ENCODE measurements around the gene ZNF526. TPM values are rescaled to one million over a fixed set of nuclear protein-coding genes. Genes with fewer than 3 reads are reported as not detected.
A peak's percentile ranks its signal among the peaks of the same experiment; 100 is the strongest.
"Not testable (repeated sequence)": the region's sequence is repeated elsewhere in the genome, so short reads cannot be mapped to it uniquely, and the experiment has no call there.

The ZNF526 gene
- total RNA-seq, 1 donor from 2014 or later = 11.4 TPM

DNA sequence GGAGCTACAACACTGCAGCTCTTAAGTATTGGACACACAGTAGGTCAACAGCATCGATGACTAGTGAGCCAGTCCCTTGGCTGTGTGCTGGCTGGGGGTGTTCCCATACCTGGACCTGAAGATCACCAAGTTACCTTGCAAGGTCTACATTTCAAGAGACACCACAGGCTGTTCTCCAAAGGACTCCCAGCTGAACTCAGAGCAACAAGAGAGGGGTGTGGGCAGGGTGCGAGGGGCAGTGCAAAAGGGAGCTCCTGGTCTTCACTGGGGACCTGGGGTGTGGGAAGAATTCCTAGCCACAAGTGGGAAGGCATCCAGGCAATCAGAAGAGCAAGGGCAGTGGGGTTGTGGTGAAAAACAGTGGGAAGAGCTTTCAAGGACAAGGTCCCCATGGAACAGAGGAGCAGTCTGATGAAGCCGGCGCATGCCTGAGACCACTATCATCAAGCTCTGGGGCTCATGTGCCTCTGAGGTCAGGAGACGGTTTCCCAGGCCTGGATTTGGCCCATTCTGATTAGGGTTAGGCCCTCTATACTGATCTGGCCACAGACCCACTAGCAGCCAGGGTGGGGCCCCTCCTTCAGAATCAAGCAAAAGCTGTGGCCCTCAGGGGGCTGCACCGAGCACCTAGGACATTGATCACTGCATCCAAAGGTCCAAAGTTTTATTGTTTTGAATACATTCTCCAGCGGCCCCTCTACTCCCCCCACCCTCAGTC lies 27.0 kb downstream of the ZNF526 start:
- no peak for DNase-seq (ENCODE audit: low read depth)

- DNase-seq (ENCODE audit: low read depth) = no peak
These were observed 27.6 kb downstream of the ZNF526 start for GRCh38 chr19:42247640-42248199.

DNA sequence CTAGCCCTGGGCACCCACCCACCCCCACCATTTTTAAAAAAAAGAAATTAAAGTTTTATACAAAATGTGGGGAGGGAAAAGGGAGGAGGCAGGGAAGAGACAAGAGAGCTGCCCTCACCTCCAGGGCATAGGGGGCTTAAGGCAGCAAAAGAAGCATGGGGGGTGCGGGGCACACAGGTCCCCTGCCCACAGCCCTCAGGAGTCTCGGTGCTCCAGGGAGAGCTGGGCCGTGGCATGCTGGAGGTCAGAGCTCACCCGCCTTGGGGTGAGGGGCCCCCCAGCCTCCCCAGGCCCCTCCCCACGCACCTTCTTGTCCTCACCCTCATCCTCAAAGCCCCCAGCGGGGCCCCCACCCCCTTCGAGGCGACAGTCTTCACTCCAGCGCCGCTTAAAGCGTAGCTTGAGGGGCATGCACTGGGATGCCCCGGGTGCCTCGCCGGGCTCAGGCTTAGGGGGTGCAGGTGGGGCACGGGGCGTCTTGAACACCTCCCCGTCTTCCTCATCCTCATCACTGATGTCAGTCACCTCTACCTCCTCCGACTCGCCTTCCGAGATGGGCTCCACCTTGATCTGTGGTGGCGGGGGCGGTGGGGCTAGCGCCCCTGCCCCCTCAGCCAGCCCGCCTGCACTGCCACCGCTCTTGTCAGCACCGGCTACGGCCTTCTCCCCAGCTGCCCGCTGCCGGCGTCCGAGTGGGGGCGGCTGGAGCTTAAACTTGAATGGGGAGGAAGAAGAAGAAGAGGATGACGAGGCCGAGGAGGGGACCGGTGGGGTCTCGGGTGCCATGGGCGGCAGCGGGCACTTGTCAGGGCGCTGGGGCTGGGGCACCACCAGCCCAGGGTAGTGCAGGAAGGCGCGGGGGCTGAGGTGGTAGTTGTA lies 28.4 kb downstream of the ZNF526 start:
- DNase-seq (ENCODE audit: low read depth) = no peak

DNA sequence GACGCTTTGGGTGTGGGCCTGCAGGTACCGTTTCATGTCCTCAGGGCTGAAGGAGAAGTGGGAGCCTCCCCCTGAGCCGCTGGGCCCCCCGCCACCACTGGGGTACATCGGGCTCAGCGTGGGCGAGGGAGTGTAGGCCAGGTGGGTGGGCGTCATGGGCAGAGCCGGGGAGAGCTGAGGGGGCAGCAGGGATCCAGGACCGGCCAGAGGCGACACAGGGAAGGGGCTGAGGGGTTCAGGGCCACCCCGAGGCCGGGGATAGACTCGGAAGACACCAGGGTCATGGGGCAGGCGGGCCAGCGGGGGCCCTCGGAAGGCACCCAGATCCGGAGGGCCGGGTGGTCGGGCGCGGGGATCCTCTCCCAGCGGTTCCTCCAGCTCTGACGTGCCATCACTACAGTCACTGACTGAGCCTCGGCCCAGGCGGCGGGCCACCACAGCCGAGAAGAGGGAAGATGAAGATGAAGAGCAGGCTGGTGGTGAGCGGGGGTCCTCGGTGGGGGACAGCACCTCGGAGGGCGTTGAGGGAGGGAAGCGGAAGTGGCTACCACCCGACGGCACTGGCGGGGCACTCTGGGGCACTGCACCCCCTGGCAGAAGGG lies 29.1 kb downstream of the ZNF526 start:
- no peak for DNase-seq (ENCODE audit: low read depth)

DNA sequence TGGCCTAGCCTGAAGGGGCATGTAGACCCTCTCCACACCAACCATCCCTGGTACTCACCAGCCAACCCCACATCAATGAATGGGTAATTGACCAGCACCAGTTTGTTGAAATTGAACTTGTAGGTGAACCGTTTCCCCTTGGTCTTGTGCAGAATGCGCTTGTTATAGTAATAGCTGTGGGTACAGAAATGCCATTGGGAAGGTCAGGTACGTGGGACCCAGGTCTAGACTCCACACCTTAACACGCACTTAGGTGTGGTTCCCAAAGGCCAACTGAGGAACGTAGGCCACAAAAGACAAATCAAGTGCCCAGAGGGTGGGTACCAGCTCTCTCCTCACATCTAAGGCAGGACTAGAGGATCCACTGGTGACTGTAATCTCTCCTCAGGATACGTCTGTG lies 29.7 kb downstream of the ZNF526 start:
- DNase-seq (ENCODE audit: low read depth) = no peak

DNA sequence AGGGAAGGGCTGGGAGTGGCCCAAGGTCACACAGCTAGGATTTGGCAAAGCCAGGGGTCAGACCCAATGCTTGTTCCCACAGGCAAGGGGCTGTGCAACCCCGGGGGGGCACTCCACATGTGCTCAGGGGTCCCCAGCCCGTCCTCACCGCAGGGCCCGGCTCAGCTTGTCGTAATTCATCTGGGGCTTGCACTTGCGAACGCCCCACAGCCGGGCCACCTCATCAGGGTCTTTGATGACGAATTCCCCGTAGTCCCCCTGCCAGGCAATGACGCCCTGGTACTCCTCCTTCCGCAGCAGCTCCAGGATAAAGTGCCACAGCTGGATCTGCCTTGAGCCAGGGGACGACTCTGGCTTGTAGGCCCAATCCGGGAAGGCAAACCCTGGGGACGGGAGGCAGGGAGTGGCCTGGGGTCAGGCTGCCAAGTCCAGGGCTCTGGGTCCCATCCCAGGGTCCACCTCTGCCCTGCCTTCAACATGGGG lies 30.1 kb downstream of the ZNF526 start:
- no peak for DNase-seq (ENCODE audit: low read depth)

DNA sequence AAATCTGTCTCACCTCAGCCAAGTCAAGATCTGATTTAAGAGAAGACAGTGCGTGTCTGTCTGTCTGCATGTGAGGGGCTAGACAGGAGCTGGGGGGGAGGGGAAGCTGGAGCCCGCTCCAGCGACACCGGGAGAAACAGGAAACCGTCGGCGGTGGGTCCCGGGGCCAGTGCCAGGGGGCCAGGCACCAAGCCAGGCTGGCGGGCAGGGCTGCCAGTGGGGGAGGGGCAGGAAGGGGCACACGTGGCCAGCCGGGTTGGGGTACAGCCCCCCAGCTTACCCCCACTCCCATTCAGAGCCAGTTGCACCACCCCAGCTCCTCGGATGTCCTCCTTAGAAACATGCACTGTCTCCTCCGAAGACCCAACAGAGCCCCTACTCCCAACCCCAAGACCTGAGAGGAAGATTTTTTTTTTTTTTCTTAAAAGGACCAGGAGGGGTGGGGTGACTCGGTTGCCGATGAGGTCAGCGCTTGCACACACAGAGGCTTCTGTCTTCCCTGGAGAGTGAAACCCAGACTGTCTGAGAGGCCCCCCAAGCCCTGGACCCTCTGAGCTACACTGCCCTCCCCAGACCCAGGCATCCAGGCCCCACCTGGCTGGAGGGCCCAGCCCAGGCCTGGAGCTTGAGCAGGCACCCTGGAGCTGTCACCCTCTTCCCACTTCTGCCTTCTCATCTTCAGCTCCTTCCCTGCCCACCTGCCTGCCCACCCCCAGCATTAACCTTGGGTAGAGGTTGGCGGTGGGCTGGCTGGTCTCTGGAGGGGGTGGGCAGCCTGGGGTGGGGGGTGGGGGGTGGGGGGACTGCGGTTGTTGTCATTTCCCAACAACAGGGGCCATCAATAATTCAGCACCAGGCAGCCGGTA lies 30.8 kb downstream of the ZNF526 start:
- DNase-seq (ENCODE audit: low read depth) = no peak

GRCh38 chr19:42251572-42252358 lies 31.7 kb downstream of the ZNF526 start:
- DNase-seq (ENCODE audit: low read depth) = no peak

DNA sequence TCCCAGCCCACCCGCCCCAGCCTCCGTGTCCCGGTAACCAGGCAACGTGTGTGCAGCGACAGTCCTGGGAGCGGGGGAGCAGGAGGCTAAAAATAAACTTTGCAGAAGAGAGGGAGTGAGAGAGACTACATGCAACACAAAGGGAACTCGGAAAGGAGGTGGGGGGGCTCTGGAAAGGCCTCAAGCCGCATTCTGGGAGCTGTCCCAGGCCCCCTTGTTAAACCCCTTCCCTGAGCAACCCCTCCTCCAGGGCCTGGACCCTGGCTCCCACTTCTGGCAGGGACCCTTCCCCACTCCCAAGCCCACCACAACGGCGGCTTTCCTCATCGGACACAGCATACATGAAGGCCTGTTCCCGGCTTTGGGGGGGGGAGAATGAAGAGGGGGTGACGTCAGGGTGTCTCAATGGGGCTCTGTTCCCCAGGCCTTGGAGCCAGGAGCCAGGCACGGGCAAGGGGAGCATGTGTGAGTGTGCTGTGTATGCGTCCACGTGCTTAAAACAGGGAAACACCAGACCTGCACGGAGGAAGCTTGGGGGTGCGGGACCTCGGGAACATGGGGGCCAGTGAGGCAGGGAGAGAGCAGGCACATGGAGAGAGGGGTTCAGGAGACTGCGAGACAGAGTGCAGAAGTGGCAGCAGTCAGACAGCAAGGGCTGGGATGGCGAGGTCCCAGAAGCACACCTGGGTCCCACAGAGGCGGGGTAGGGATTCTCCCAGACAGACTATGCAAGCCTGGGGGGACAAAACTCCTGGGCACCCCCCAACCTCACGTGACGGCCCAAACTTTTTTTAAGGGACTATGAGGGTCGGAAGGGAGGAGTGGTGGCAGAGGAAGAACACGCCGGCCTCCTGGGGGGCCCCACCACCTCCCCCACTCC lies 32.5 kb downstream of the ZNF526 start:
- no peak for DNase-seq (ENCODE audit: low read depth)

DNA sequence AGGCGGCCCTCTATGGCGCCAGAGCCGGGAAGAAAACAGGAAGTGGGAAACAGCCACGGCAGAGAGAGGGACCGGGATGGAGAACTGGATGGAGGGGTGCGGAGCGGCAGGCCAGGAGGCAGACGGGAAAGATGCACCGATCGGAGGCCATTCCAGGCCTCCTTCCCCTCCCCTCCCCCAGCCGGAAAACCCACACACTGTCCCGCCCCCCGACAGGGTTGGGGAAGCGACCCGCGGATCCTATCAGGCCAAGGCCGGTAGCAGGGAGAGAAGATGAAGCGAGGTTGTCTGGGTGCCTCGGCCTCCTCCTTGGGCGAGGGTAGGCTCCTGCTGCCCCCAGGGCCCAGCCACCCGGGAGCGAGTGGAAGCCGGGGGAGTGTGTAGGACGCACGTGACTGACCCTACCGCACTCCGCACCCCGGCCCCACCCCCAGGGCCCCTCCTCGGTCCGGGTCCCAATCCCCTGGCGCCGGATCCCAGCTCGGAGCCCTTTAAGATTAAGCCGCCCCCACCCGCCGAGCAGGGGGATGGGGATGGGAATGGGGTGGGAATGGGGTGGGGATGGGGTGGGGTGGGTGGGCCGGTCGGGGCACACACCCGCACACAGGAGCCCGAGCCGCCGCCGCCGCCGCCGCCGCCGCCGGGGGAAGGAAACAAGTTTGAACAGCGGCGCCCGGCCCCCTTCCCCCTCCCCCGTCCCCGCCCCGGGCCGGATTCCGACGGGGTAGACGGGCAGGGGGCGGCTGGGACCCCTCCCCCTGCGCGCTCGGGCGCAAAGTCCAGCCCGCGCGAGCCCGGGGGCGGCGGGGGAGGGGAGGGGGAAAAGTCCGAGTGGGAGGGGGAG lies 33.4 kb downstream of the ZNF526 start:
- no peak for DNase-seq (ENCODE audit: low read depth)

- no peak for DNase-seq (ENCODE audit: low read depth)
These were observed 34.2 kb downstream of the ZNF526 start for GRCh38 chr19:42254089-42254849.

DNA sequence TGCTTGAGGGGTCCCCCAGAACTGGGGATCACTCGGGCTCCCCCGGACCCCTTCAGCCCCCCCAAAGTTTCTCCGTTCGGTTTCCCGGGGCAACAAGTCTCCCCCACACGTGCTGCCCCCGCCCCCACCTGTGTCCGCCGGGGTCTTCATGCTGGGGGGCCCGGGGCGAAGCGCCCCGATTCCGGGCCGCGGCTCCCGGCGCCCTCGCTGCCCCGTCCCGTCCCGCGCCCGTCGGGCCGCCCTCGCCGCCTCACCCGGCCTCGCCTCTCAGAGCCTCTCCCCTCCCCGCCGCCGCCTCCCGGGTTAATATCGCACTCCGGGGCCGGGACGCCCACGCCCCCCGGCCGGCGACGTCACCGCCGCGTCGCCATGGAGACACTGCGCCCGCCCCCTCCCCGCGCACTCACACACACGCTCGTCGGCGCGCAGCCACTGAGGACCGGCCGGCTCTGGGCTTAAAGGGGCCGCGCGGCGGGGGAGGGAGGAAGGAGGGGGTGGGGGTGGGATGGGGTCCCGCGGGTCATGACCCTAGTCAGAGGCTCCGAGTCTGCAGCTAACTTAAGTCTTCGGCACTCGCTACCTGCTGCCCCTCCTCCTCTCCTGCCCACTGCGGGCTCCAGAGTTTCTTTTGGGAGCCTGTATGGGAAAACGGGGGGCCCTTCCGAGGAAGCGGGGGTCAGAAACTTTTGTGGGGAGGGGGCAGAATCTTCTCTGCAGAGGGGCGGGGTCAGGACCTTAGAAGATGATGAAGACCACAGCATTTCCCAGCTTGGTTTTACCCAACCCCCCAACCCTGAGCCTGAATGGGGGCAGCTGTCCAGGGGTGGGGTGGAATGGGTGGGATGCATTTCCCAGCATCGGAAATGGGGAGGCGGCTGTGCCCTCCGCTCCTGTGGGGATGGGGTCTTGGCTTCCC lies 35.0 kb downstream of the ZNF526 start, which contains the start of gene ERF:
TSS of gene ERF (minus strand) at position 279 of the 916 bp plus-strand sequence. CDS start at position 150, 129 bp downstream.
- peak; percentile 58 for DNase-seq (ENCODE audit: low read depth)

GRCh38 chr19:42255766-42256745 lies 35.9 kb downstream of the ZNF526 start:
- DNase-seq (ENCODE audit: low read depth) = peak; percentile 42

DNA sequence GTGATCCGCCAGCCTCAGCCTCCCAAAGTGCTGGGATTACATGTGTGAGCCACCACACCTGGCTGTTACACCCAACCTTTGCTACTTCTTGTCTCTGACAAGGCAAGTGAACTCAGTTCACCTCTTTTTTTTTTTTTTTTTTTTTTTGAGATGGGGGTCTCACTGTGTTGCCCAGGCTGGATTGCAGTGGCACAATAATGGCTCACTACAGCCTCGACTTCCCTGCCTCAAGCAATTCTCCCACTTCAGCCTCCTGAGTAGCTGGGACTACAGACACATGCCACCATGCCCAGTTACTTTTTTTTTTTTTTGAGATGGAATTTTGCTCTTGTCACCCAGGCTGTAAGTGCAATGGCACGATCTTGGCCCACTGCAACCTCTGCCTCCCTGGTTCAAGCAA lies 37.7 kb downstream of the ZNF526 start:
- DNase-seq (ENCODE audit: low read depth) = not testable (repeated sequence)

DNA sequence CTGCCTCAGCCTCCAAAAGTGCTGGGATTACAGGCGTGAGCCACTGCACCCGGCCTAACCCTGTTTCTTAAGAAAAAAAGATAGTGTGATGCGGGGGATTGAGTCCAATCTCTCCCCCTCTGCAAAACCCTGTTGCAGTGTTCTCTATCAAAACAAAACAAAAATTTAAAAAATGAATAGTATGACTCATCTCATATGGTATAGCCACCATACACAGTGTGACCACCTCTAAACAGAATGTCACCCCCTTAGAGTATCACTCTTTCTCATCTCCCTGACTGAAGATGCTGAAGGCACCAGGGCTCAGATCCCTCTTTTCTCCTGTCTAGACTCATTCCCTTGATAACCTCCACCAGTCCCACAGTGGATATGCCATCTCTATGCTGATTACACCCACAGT lies 41.7 kb downstream of the ZNF526 start:
- DNase-seq (ENCODE audit: low read depth) = no peak

Measured in renal cortical epithelial cell (primary cell).